Stimulated activated CD4-positive, alpha-beta T cell treated with anti-CD3 and anti-CD28 coated beads, Interleukin-4, amount 100 ng/mL, for 1 hour (primary cell): ENCODE results near the gene ZNF300.
"Not testable (repeated sequence)": the region's sequence is repeated elsewhere in the genome, so short reads cannot be mapped to it uniquely, and the experiment has no call there.

Experiments used
- DNase-seq: peaks from one replicate; pipeline ENCODE4 v3.0.0-alpha.2; 2020

Gene ZNF300

DNA sequence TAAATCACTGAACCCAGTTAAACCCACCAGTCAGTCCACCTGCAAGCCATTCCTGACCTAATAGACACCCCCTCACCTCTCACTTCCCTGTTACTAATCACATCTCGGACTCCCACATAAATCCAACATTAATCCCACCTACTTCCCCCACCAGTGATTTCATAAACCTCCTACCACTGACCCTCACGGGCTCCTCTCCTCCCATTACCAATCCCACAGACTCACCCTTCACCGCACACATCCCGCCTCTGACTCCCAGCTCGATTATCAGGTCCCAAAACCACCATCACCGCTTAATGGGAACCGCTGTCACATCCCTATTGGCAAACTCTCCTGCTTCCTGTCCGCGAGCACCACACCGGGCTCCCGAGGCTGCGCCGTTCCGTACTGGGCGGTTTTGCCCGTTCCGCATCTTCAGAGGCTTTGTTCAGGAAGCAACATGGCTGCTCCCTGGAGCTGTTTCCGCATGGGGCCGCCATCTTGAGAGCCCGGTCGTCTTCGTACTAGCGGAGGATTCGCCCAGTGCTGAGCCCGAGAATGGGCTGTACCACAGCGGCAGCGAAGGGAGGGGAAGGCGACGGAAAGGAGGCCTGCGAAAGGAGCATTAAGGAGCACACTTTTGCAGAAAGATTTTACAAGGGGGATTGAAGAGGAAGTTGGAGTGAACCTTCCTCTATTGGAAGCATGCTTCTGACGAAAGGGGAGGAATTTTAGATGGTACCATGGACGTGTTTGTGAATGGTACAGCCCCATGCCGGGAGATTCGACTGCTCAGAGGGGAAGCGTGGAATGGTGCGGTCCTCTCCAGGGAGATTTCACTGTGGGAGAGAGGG is at the start of gene ZNF300:
ZNF300 (minus strand) TSS at position 502 of the 833 bp plus-strand sequence. CDS start 1,825 bp downstream, outside the sequence.
- peak; percentile 51 for DNase-seq

DNA sequence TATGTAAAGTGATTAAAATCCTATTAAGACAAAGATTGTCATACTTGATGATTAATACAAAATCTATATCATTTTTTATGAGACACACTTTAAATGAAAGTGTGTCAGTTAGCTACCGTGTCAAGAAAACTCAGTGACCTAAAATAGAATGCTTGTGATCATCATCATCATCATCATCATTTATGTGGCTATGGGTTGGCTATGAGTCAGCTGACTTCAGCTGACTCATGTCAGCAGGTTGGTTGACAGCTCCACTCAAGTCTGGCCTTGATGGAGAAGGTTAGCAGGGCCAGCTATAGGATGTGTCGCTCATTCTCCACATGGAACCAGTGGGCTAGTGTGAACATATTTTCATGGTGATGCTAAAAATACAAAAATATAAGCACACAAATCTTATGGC is 43.8 kb upstream of the ZNF300 start:
- no peak for DNase-seq

GRCh38 chr5:150946351-150946905 is 41.6 kb upstream of the ZNF300 start:
- DNase-seq: no peak

DNA sequence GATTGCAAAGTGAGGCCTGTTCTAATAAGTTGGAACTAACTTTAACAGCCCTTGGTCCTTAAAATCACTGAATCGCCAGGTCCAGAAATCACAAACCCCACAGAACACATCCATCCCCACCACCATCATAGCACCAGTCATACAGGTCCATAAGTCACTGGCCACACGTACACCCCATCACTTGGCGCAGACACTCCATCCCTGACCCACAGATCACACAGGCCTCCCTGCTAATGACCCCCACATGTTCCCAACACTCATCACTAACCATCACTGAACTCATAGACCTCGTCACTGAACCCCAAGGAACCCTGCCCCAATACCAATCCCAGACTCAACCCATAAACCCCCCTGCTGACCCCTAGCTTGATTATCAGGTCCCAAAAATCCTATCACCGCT is 41.2 kb upstream of the ZNF300 start:
- no peak for DNase-seq

GRCh38 chr5:150945486-150945885 is 40.7 kb upstream of the ZNF300 start:
- no peak for DNase-seq

DNA sequence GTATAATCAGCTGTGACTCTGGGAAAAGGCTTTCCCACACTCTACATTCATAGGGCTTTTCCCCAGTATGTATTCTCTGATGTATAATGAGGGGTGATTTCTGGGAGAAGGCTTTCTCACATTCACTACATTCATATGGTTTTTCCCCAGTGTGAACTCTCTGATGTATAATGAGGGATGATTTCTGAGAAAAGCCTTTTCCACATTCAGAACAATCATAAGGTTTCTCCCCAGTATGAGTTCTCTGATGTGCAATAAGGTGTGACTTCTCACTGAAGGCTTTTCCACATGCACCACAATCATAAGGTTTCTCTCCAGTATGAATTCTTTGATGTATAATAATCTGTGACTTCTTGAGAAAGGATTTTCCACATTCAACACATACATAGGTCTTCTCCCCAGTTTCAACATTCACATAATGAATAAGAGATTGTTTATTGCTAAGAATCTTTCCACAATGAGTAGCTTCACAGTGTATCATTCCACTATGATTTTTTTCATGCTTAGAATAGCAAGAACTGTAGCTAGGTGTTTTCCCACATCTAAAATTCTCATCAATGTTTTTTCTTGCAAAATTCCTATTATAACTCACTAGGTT is 26.7 kb upstream of the ZNF300 start:
- DNase-seq: no peak

DNA sequence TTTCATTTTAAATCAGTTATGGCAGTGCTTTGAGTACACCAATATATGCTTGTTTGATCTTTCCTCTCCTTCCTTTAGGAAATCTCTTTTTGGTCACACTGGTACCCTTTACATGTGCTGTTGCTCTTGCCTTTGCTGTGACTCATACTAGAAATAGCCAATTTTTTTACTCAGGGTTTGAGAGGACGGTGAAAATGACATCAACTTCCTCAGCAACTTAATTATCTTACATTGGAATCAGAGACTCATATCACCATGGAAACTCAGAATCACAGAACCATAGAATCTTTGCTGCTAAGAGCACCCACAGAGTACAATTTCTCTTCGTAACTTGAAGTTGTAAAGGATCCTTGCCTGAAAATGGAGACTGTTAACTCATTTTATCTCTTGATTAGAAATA is 13.8 kb upstream of the ZNF300 start:
- DNase-seq: no peak

DNA sequence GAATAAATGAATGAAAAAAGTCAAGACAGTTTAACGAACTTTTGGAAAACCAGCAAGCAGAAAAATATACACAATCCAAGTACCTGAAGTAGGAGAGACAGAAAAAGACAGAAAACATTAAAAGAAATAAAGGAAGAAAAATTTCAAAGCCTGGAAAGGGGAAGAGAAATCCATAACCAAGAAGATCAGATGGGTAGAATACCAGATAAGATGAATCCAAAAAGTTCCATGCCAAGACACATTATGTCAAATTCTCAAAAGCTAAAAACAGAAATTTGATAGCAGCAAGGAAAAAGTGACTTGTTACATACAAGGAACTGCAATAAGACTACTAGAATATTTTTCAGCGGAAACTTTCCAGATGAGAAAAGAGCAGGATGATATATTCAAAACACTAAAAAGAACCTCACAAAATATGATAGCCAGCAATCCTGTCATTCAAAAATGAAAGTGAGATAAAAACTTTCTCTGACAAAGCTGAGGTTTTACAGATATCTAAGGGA is 7.6 kb upstream of the ZNF300 start:
- DNase-seq: no peak

GRCh38 chr5:150905312-150905683 is 518 bp upstream of the ZNF300 start:
- DNase-seq: no peak

- no peak for DNase-seq
Measured at GRCh38 chr5:150901446-150901845, 3.3 kb downstream of the ZNF300 start.

DNA sequence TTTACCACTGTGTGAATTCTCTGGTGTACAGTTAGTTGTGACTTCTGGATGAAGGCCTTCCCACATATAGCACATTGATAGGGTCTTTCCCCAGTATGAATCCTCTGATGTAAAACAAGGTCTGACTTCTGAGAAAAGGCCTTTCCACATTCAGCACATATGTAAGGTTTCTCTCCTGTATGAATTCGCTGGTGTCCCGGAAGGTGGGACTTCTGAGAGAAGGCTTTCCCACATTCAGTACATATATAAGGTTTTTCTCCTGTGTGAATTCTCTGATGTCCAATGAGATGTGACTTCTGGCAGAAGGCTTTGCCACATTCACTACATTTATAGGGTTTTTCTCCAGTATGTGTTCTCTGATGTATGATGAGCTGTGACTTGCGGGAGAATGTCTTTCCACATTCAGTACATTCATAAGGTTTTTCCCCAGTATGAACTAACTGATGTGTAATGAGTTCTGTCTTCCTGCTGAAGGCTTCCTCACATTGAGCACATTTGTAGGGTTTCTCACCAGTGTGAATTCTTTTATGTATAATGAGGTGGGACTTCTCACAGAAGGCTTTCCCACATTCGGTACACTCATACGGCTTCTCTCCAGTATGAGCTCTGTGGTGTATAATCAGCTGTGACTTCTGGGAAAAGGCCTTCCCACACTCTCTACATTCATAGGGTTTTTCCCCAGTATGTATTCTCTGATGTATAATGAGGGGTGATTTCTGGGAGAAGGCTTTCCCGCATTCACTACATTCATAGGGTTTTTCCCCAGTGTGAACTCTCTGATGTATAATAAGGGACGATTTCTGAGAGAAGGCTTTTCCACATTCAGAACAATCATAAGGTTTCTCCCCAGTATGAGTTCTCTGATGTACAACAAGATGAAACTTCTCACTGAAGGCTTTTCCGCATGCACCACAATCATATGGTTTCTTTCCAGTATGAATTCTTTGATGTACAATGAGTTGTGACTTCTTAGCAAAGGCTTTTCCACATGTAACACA is 9.1 kb downstream of the ZNF300 start:
- DNase-seq: no peak

GRCh38 chr5:150879358-150879757 is 25.4 kb downstream of the ZNF300 start:
- DNase-seq: no peak

- no peak for DNase-seq
Measured at GRCh38 chr5:150862070-150862469, 42.7 kb downstream of the ZNF300 start.

DNA sequence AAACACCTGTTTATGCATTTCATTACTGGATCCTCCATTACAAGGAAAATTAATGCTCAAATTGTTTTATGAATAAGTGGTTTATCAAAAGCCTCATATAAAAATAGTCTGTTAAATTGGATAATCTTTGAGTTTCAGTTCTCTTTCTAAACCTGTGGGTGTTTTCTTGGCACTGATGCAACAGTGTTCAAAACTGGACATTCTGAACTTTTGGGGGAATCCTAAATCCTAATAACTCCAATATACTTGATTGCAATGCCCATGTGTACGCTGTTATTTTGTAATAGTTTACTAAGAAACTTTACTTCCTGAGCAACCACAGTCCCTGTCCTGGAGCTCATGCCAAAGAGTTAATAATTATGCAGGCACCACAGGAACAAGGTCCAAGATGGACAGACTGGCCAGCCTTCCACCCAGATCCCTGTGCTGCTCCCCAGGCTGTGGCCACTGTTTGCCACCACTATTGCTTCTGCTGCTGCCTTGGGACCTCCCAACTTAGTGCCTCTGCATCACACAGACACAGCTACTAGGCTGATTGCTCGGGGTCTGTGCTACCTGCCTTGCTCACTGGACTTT is 44.4 kb downstream of the ZNF300 start:
- no peak for DNase-seq

GRCh38 chr5:150856700-150857099 is 48.1 kb downstream of the ZNF300 start:
- DNase-seq: not testable (repeated sequence)

DNA sequence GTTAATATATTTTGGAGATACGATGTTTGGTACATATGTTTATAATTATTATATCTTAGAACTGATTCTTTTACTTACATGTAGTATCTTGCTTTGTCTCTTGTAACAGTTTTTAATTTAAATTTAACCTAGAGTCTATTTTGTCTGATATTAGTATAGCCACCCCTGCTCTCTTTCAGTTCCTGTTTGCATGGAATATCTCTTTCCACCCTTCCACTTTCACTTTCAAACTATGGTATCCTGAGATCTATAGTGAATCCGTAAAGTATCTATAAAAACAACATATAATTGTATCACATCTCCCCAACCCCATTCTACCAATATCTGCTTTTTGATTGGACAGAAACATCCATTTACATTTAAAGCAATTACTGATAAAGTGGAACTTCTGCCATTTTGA is 51.2 kb downstream of the ZNF300 start:
- DNase-seq: no peak

DNA sequence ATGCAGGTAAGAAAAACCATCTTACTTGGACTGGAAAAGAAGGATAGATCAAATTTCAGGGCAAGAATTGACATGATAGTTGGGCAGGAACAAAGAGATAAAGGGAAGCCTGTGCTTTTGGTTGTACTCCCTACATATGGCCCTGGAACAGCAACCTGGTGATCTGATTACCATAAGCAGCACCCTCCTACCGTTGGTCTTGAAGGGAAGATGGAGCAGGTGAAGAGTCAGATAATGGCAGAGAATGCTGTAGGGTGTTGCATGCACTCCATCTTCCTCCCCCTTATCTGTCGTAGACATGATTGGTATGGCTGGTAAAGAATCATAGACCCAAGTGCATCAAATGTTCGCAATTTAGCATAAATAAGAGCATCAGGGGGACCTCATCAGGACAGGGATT is 53.7 kb downstream of the ZNF300 start:
- DNase-seq: no peak

GRCh38 chr5:150848271-150848670 is 56.5 kb downstream of the ZNF300 start:
- DNase-seq: no peak

GRCh38 chr5:150847334-150847695 is 57.5 kb downstream of the ZNF300 start:
- DNase-seq: no peak

- DNase-seq: peak; percentile 47
Measured at GRCh38 chr5:150846654-150847333, 58.0 kb downstream of the ZNF300 start.

GRCh38 chr5:150846308-150846653 is 58.5 kb downstream of the ZNF300 start, which contains the start of gene IRGM:
Gene IRGM, plus strand, starts transcription at chr5:150846521. Its CDS starts 1,603 bp downstream, at chr5:150848124.
- DNase-seq: not testable (repeated sequence)
